Measurements from ENCODE around the gene R3HCC1L.
"Not testable (repeated sequence)": the region's sequence is repeated elsewhere in the genome, so short reads cannot be mapped to it uniquely, and the experiment has no call there.

Gene R3HCC1L

GRCh38 chr10:98107644-98108430, 26.6 kb upstream of the R3HCC1L start:
- H3K9me3 ChIP-seq (ENCODE audit: control insufficient read depth, insufficient read depth, low read length): no peaks in the 10 kb centered on the region
- no peak overlapping the region for H3K9ac ChIP-seq (ENCODE audit: low read depth, low read length)
- no peaks in the 10 kb centered on the region for H3K36me3 ChIP-seq (ENCODE audit: insufficient read depth, low read length)
- H3K4me1 ChIP-seq (ENCODE audit: insufficient read depth, low read length): no peaks in the 10 kb centered on the region

GRCh38 chr10:98110356-98110755, 24.1 kb upstream of the R3HCC1L start:
- H3K36me3 ChIP-seq (ENCODE audit: insufficient read depth, low read length): no peaks in the 10 kb centered on the region
- H3K9me3 ChIP-seq (ENCODE audit: control insufficient read depth, insufficient read depth, low read length): no peaks in the 10 kb centered on the region
- no peak overlapping the region for H3K9ac ChIP-seq (ENCODE audit: low read depth, low read length)
- H3K4me1 ChIP-seq (ENCODE audit: insufficient read depth, low read length): no peaks in the 10 kb centered on the region

GRCh38 chr10:98115031-98115787, 19.2 kb upstream of the R3HCC1L start:
- Histone ChIP-seq H3K9ac (ENCODE audit: low read depth, low read length) (no peak overlapping the region), H3K36me3 (ENCODE audit: insufficient read depth, low read length) (no peaks in the 10 kb centered on the region), H3K4me1 (ENCODE audit: insufficient read depth, low read length) (no peaks in the 10 kb centered on the region), H3K9me3 (ENCODE audit: control insufficient read depth, insufficient read depth, low read length) (no peaks in the 10 kb centered on the region)

- Histone ChIP-seq H3K9me3 (ENCODE audit: control insufficient read depth, insufficient read depth, low read length) (peaks cover 2% of the 10 kb centered on the region; the same call in 1 of the 2 replicates), H3K9ac (ENCODE audit: low read depth, low read length) (no peak overlapping the region), H3K36me3 (ENCODE audit: insufficient read depth, low read length) (no peaks in the 10 kb centered on the region), H3K4me1 (ENCODE audit: insufficient read depth, low read length) (no peaks in the 10 kb centered on the region)
Measured at GRCh38 chr10:98119891-98120290, 14.6 kb upstream of the R3HCC1L start.

GRCh38 chr10:98125940-98126631, 8.4 kb upstream of the R3HCC1L start:
- H3K36me3 ChIP-seq (ENCODE audit: insufficient read depth, low read length): no peaks in the 10 kb centered on the region
- H3K9ac ChIP-seq (ENCODE audit: low read depth, low read length): no peak overlapping the region
- peaks cover 5% of the 10 kb centered on the region; the same call in 1 of the 2 replicates for H3K9me3 ChIP-seq (ENCODE audit: control insufficient read depth, insufficient read depth, low read length)
- no peaks in the 10 kb centered on the region for H3K4me1 ChIP-seq (ENCODE audit: insufficient read depth, low read length)

- Histone ChIP-seq H3K4me1 (ENCODE audit: insufficient read depth, low read length) (no peaks in the 10 kb centered on the region), H3K9ac (ENCODE audit: low read depth, low read length) (no peak overlapping the region), H3K9me3 (ENCODE audit: control insufficient read depth, insufficient read depth, low read length) (peaks cover 9% of the 10 kb centered on the region), H3K36me3 (ENCODE audit: insufficient read depth, low read length) (no peaks in the 10 kb centered on the region)
Measured at GRCh38 chr10:98128802-98129201, 5.7 kb upstream of the R3HCC1L start.

- Histone ChIP-seq H3K36me3 (ENCODE audit: insufficient read depth, low read length) (no peaks in the 10 kb centered on the region), H3K9me3 (ENCODE audit: control insufficient read depth, insufficient read depth, low read length) (peaks cover 4% of the 10 kb centered on the region), H3K4me1 (ENCODE audit: insufficient read depth, low read length) (peaks cover 4% of the 10 kb centered on the region; the same call in 1 of the 2 replicates), H3K9ac (ENCODE audit: low read depth, low read length) (no peak overlapping the region)
Measured at GRCh38 chr10:98131619-98132018, 2.8 kb upstream of the R3HCC1L start.

GRCh38 chr10:98133075-98133752, 1.2 kb upstream of the R3HCC1L start:
- not testable (repeated sequence) for H3K4me1 ChIP-seq (ENCODE audit: insufficient read depth, low read length); H3K9me3 ChIP-seq (ENCODE audit: control insufficient read depth, insufficient read depth, low read length); H3K9ac ChIP-seq (ENCODE audit: low read depth, low read length); H3K36me3 ChIP-seq (ENCODE audit: insufficient read depth, low read length)

- Histone ChIP-seq H3K9ac (ENCODE audit: low read depth, low read length) (peak overlapping the region; percentile 77; the same call in 1 of the 2 replicates), H3K9me3 (ENCODE audit: control insufficient read depth, insufficient read depth, low read length) (peaks cover 4% of the 10 kb centered on the region), H3K36me3 (ENCODE audit: insufficient read depth, low read length) (no peaks in the 10 kb centered on the region), H3K4me1 (ENCODE audit: insufficient read depth, low read length) (peaks cover 4% of the 10 kb centered on the region; the same call in 1 of the 2 replicates)
Measured at GRCh38 chr10:98134117-98134430, 383 bp upstream of the R3HCC1L start.

- Histone ChIP-seq H3K9ac (ENCODE audit: low read depth, low read length) (peak overlapping the region; percentile 77), H3K9me3 (ENCODE audit: control insufficient read depth, insufficient read depth, low read length) (peaks cover 4% of the 10 kb centered on the region), H3K4me1 (ENCODE audit: insufficient read depth, low read length) (peaks cover 4% of the 10 kb centered on the region; the same call in 1 of the 2 replicates), H3K36me3 (ENCODE audit: insufficient read depth, low read length) (no peaks in the 10 kb centered on the region)
Measured at GRCh38 chr10:98135222-98135899, 904 bp downstream of the R3HCC1L start.

- H3K4me1 ChIP-seq (ENCODE audit: insufficient read depth, low read length); H3K36me3 ChIP-seq (ENCODE audit: insufficient read depth, low read length); H3K9ac ChIP-seq (ENCODE audit: low read depth, low read length); H3K9me3 ChIP-seq (ENCODE audit: control insufficient read depth, insufficient read depth, low read length): not testable (repeated sequence)
Measured at GRCh38 chr10:98136775-98137174, 2.3 kb downstream of the R3HCC1L start.

GRCh38 chr10:98138031-98138430, 3.6 kb downstream of the R3HCC1L start:
- peaks cover 4% of the 10 kb centered on the region; the same call in 1 of the 2 replicates for H3K4me1 ChIP-seq (ENCODE audit: insufficient read depth, low read length)

GRCh38 chr10:98139431-98139830, 5.0 kb downstream of the R3HCC1L start:
- H3K9ac ChIP-seq (ENCODE audit: low read depth, low read length): no peak overlapping the region
- peaks cover 4% of the 10 kb centered on the region; the same call in 1 of the 2 replicates for H3K4me1 ChIP-seq (ENCODE audit: insufficient read depth, low read length)
- H3K36me3 ChIP-seq (ENCODE audit: insufficient read depth, low read length): no peaks in the 10 kb centered on the region
- H3K9me3 ChIP-seq (ENCODE audit: control insufficient read depth, insufficient read depth, low read length): no peaks in the 10 kb centered on the region

More at GRCh38 chr10:98138031-98138430, 3.6 kb downstream of the R3HCC1L start:
- Histone ChIP-seq H3K9ac (ENCODE audit: low read depth, low read length) (no peak overlapping the region), H3K9me3 (ENCODE audit: control insufficient read depth, insufficient read depth, low read length) (no peaks in the 10 kb centered on the region; the same call in 1 of the 2 replicates), H3K36me3 (ENCODE audit: insufficient read depth, low read length) (no peaks in the 10 kb centered on the region)
